Right cardiac atrium (tissue), 5 donors: Measurements from ENCODE around the gene FGF10. TPM values are rescaled to one million over a fixed set of nuclear protein-coding genes. Genes with fewer than 3 reads are reported as not detected.
A peak's percentile ranks its signal among the peaks of the same experiment; 100 is the strongest.

Experiments used
- ATAC-seq, 2 donors: fragments of 200-7000 bp; cut with Tn5 transposase; one replicate each; pipeline versions ENCODE4 v1.8.0 to v1.9.1; 2020; ENCODE audit warnings: moderate library complexity in 2 of 2, mild to moderate bottlenecking in 1 of 2
- DNase-seq, 3 donors: peaks; one replicate each; pipeline ENCODE4 v3.0.0-alpha.2; 2020
- H3K27ac ChIP-seq: one replicate; pipeline ENCODE4 v1.5.1; 2013; ENCODE audit warnings: mild to moderate bottlenecking, low read length, control low read depth, moderate library complexity
- H3K27me3 ChIP-seq: one replicate; pipeline ENCODE4 v1.6.1; 2013; ENCODE audit not compliant: control insufficient read depth, insufficient read depth
- H3K4me1 ChIP-seq: one replicate; pipeline ENCODE4 v1.6.1; 2013; ENCODE audit warnings: low read length; ENCODE audit not compliant: control insufficient read depth, insufficient read depth
- H3K4me3 ChIP-seq: one replicate; pipeline ENCODE4 v1.5.1; 2013; ENCODE audit warnings: low read length, control low read depth
- H3K9me3 ChIP-seq: one replicate; pipeline ENCODE4 v1.6.1; 2013; ENCODE audit warnings: low read length; ENCODE audit not compliant: control insufficient read depth
- WGBS: extraction: QIAGEN DNeasy Blood & Tissue Kit; methylation state at CpG from one replicate; pipeline ENCODE4 v1.1.7; 2013; 5-methylcytosine and 5-hydroxymethylcytosine counted together
- intact Hi-C, 4 donors: fragments of 100-400 bp; cut with DNase I; formaldehyde crosslinking; loops; one replicate each; pipeline versions ENCODE4 v1.11.0 to v1.14.0; 2022 to 2023
- polyA plus RNA-seq: library from polyadenylated mRNA; stranded (reverse); fragments of 200-250 nt; gene quantifications from one replicate; pipeline ENCODE4 v1.2.3, GENCODE V29; 2013
- total RNA-seq, 4 donors: library from RNA; stranded (reverse); fragmentation: NEBNext Ultra II Directional; extraction: Animal tissue kit (Norgen Biotek cat#: 25700); gene quantifications; one replicate each; pipeline ENCODE4 v1.2.1, GENCODE V29; 2021
- donor health status: healthy with polysubstance abuse.
- donor health status: DM: no; HTN: yes; CAD: no.
- donor health status: DM: no; HTN: no; CAD: no.
- donor health status: DM: no; HTN: yes; CAD: no; lungs with severe emphysema.
- donor health status: DM: yes; HTN: yes; CAD: no.

FGF10 gene
- total and polyA plus RNA-seq, 5 donors = 0.31 to 3.7 (median 0.71) TPM

- Histone ChIP-seq H3K9me3 (no peaks in the 10 kb centered on the region), H3K4me3 (no peak overlapping the region), H3K27me3 (no peaks in the 10 kb centered on the region), H3K27ac (no peak overlapping the region), H3K4me1 (no peaks in the 10 kb centered on the region)
- WGBS = 57% methylated on average over 1 of the region's 1 CpG
- intact Hi-C loops = no loop called here
- no peak for ATAC-seq
- DNase-seq = no peak
Observed at GRCh38 chr5:44356231-44356630, 33.0 kb downstream of the FGF10 start.

- H3K27ac ChIP-seq = no peak overlapping the region
- ATAC-seq (no peak), DNase-seq (no peak)
- H3K4me3 ChIP-seq = no peak overlapping the region
- no peaks in the 10 kb centered on the region for H3K9me3 ChIP-seq
- no peaks in the 10 kb centered on the region for H3K4me1 ChIP-seq
- intact Hi-C loops = no loop called here
- H3K27me3 ChIP-seq = no peaks in the 10 kb centered on the region
- WGBS = 57% methylated on average over 2 of the region's 2 CpGs
Observed at GRCh38 chr5:44345871-44346270, 43.3 kb downstream of the FGF10 start.

GRCh38 chr5:44336708-44337107 is 52.5 kb downstream of the FGF10 start:
- intact Hi-C loops = no loop called here
- H3K27me3 ChIP-seq = no peaks in the 10 kb centered on the region
- 77% methylated on average over 2 of the region's 2 CpGs for WGBS
- no peak overlapping the region for H3K27ac ChIP-seq
- no peaks in the 10 kb centered on the region for H3K9me3 ChIP-seq
- H3K4me1 ChIP-seq = no peaks in the 10 kb centered on the region
- DNase-seq (no peak), ATAC-seq (no peak)
- H3K4me3 ChIP-seq = no peak overlapping the region

- Histone ChIP-seq H3K4me1 (no peaks in the 10 kb centered on the region), H3K9me3 (no peaks in the 10 kb centered on the region), H3K27me3 (no peaks in the 10 kb centered on the region), H3K27ac (no peak overlapping the region), H3K4me3 (no peak overlapping the region)
- 74% methylated on average over 1 of the region's 1 CpG for WGBS
- ATAC-seq (no peak), DNase-seq (no peak)
- intact Hi-C loops = loop anchor here in 3 of 4 donors (5.0 kb wide), 1 partner anchor 602 kb away; no protein-coding TSS in a partner anchor
Observed at GRCh38 chr5:44334622-44335021, 54.6 kb downstream of the FGF10 start.

- no peak overlapping the region for H3K27ac ChIP-seq
- ATAC-seq = peak; percentile 44 to 57
Observed at GRCh38 chr5:44332285-44332971, 56.8 kb downstream of the FGF10 start.

GRCh38 chr5:44331471-44332050 is 57.7 kb downstream of the FGF10 start:
- no peaks in the 10 kb centered on the region for H3K9me3 ChIP-seq
- WGBS = 38% methylated on average over 3 of the region's 3 CpGs
- peak in 1 of 2 donors; percentile 50 for ATAC-seq

More at GRCh38 chr5:44332285-44332971, 56.8 kb downstream of the FGF10 start:
- DNase-seq = no peak
- intact Hi-C loops = loop anchor here (2.0 to 5.0 kb wide), 2 partner anchors 600 to 602 kb away; no protein-coding TSS in a partner anchor
- Histone ChIP-seq H3K4me3 (no peak overlapping the region), H3K4me1 (no peaks in the 10 kb centered on the region), H3K27me3 (no peaks in the 10 kb centered on the region), H3K9me3 (no peaks in the 10 kb centered on the region)
- WGBS = 51% methylated on average over 3 of the region's 3 CpGs

GRCh38 chr5:44329716-44330115 is 59.5 kb downstream of the FGF10 start:
- Histone ChIP-seq H3K27me3 (no peaks in the 10 kb centered on the region), H3K4me1 (no peaks in the 10 kb centered on the region), H3K9me3 (no peaks in the 10 kb centered on the region), H3K27ac (no peak overlapping the region), H3K4me3 (no peak overlapping the region)
- ATAC-seq (no peak), DNase-seq (no peak)
- intact Hi-C loops = loop anchor here in 3 of 4 donors (5.0 kb wide), 1 partner anchor 597 kb away; no protein-coding TSS in a partner anchor
- 63% methylated on average over 2 of the region's 2 CpGs for WGBS

More at GRCh38 chr5:44331471-44332050, 57.7 kb downstream of the FGF10 start:
- Histone ChIP-seq H3K4me3 (no peak overlapping the region), H3K27me3 (no peaks in the 10 kb centered on the region), H3K27ac (no peak overlapping the region), H3K4me1 (no peaks in the 10 kb centered on the region)
- DNase-seq = no peak
- intact Hi-C loops = loop anchor here (2.0 to 5.0 kb wide), 2 partner anchors 599 to 601 kb away; no protein-coding TSS in a partner anchor

- ATAC-seq (no peak), DNase-seq (no peak)
- Histone ChIP-seq H3K9me3 (peaks cover 1% of the 10 kb centered on the region), H3K27me3 (no peaks in the 10 kb centered on the region), H3K4me3 (no peak overlapping the region), H3K27ac (no peak overlapping the region), H3K4me1 (no peaks in the 10 kb centered on the region)
- WGBS = 61% methylated on average over 3 of the region's 3 CpGs
- intact Hi-C loops = no loop called here
Observed at GRCh38 chr5:44321144-44321725, 68.0 kb downstream of the FGF10 start.

- DNase-seq (no peak), ATAC-seq (no peak)
- intact Hi-C loops = no loop called here
- H3K9me3 ChIP-seq = peaks cover 1% of the 10 kb centered on the region
- no peak overlapping the region for H3K4me3 ChIP-seq
- H3K27me3 ChIP-seq = no peaks in the 10 kb centered on the region
- 89% methylated on average over 1 of the region's 1 CpG for WGBS
- H3K4me1 ChIP-seq = no peaks in the 10 kb centered on the region
- H3K27ac ChIP-seq = no peak overlapping the region
Observed at GRCh38 chr5:44320188-44320587, 69.0 kb downstream of the FGF10 start.

- no peak for DNase-seq
Observed at GRCh38 chr5:44318883-44319282, 70.3 kb downstream of the FGF10 start.

GRCh38 chr5:44312374-44312773 is 76.8 kb downstream of the FGF10 start:
- H3K4me1 ChIP-seq = no peaks in the 10 kb centered on the region
- H3K4me3 ChIP-seq = no peak overlapping the region
- H3K9me3 ChIP-seq = no peaks in the 10 kb centered on the region
- H3K27ac ChIP-seq = no peak overlapping the region
- intact Hi-C loops = no loop called here
- DNase-seq = no peak
- WGBS = 32% methylated on average over 1 of the region's 1 CpG
- ATAC-seq = no peak
- no peaks in the 10 kb centered on the region for H3K27me3 ChIP-seq

More at GRCh38 chr5:44318883-44319282, 70.3 kb downstream of the FGF10 start:
- intact Hi-C loops = no loop called here
- Histone ChIP-seq H3K27me3 (no peaks in the 10 kb centered on the region), H3K4me3 (no peak overlapping the region), H3K9me3 (peaks cover 1% of the 10 kb centered on the region), H3K27ac (no peak overlapping the region), H3K4me1 (no peaks in the 10 kb centered on the region)
- WGBS = 84% methylated on average over 2 of the region's 2 CpGs
- no peak for ATAC-seq
